HepG2 (cell line): ENCODE data around the gene FCHSD1. TPM values are rescaled to one million over a fixed set of nuclear protein-coding genes. Genes with fewer than 3 reads are reported as not detected.

Experiments
- ARNT ChIP-seq: fragments of 450-650 bp; IDR thresholded peaks from 2 replicates; pipeline ENCODE4 v1.6.1; 2017
- BCL3 ChIP-seq: sonication (generic); formaldehyde crosslinking; IDR thresholded peaks from 2 replicates; pipeline ENCODE4 v1.5.1; 2020; ENCODE audit warnings: mild to moderate bottlenecking, missing genetic modification reagents, moderate library complexity
- CEBPB ChIP-seq: IDR thresholded peaks from 2 replicates; pipeline ENCODE4 v1.6.1; 2011; ENCODE audit warnings: low read depth, low read length, improper control_type of control experiment, borderline replicate concordance
- CTCF ChIP-seq: sonication (generic); formaldehyde crosslinking; IDR thresholded peaks from 2 replicates; pipeline ENCODE4 v1.5.0; 2020; ENCODE audit warnings: mild to moderate bottlenecking, missing genetic modification reagents, moderate library complexity
- FOXO4 ChIP-seq: sonication (generic); formaldehyde crosslinking; conservative IDR thresholded peaks from 2 replicates; pipeline ENCODE4 v1.8.1; 2023; ENCODE audit warnings: missing genetic modification reagents
- HES4 ChIP-seq: sonication (generic); formaldehyde crosslinking; IDR thresholded peaks from 2 replicates; pipeline ENCODE4 v1.9.0; 2021; ENCODE audit warnings: mild to moderate bottlenecking, missing genetic modification reagents, borderline replicate concordance
- HIVEP1 ChIP-seq: sonication (generic); formaldehyde crosslinking; IDR thresholded peaks from 2 replicates; pipeline ENCODE4 v1.4.0; 2020; ENCODE audit warnings: mild to moderate bottlenecking, missing genetic modification reagents
- HNF4G ChIP-seq, 2 experiments: sonication (generic) in 1 of 2; formaldehyde crosslinking in 1 of 2; IDR thresholded peaks; 2 replicates each; pipeline versions ENCODE4 v1.4.0 to v1.6.1; 2011 to 2020; ENCODE audit warnings: borderline replicate concordance in 2 of 2, low read depth in 2 of 2, mild to moderate bottlenecking in 2 of 2, low read length in 1 of 2, missing genetic modification reagents in 1 of 2, moderate library complexity in 1 of 2
- HNRNPL ChIP-seq: fragments of 200-400 bp; formaldehyde crosslinking; IDR thresholded peaks from 2 replicates; pipeline ENCODE4 v1.6.1; 2017; ENCODE audit warnings: mild to moderate bottlenecking, low read depth, low read length
- HOXD1 ChIP-seq: sonication (generic); formaldehyde crosslinking; IDR thresholded peaks from 2 replicates; pipeline ENCODE4 v1.5.0; 2020; ENCODE audit warnings: missing genetic modification reagents
- KLF15 ChIP-seq: sonication (generic); formaldehyde crosslinking; IDR thresholded peaks from 2 replicates; pipeline ENCODE4 v1.8.1; 2023; ENCODE audit warnings: borderline replicate concordance, mild to moderate bottlenecking, inconsistent platforms, missing genetic modification reagents, mixed read lengths
- MIXL1 ChIP-seq: IDR thresholded peaks from 2 replicates; pipeline ENCODE4 v1.6.1; 2016
- MLLT10 ChIP-seq: sonication (generic); formaldehyde crosslinking; IDR thresholded peaks from 2 replicates; pipeline ENCODE4 v1.4.0; 2020; ENCODE audit warnings: missing genetic modification reagents
- NCOR1 ChIP-seq: fragments of 200-600 bp; sonication (generic); IDR thresholded peaks from 2 replicates; pipeline ENCODE4 v1.7.0; 2017; ENCODE audit warnings: antibody characterized with exemption, low read length, borderline replicate concordance
- NONO ChIP-seq, 2 experiments: fragments of 450-650 bp in 1 of 2; sonication (generic) in 1 of 2; formaldehyde crosslinking in 1 of 2; IDR thresholded peaks in 1 of 2; conservative IDR thresholded peaks in 1 of 2; 2 replicates each; pipeline versions ENCODE4 v1.6.1 to v1.8.0; 2017 to 2022; ENCODE audit warnings: mild to moderate bottlenecking in 1 of 2, missing genetic modification reagents in 1 of 2, moderate library complexity in 1 of 2
- TBX3 ChIP-seq: fragments of 450-650 bp; IDR thresholded peaks from 2 replicates; pipeline ENCODE4 v1.6.1; 2017; ENCODE audit warnings: antibody characterized with exemption, mild to moderate bottlenecking, inconsistent platforms, borderline replicate concordance
- THAP8 ChIP-seq: sonication (generic); formaldehyde crosslinking; IDR thresholded peaks from 2 replicates; pipeline ENCODE4 v1.5.1; 2020; ENCODE audit warnings: missing genetic modification reagents, mild to moderate bottlenecking, borderline replicate concordance
- ZBTB43 ChIP-seq: sonication (generic); formaldehyde crosslinking; conservative IDR thresholded peaks from 2 replicates; pipeline ENCODE4 v1.4.0; 2020; ENCODE audit warnings: missing genetic modification reagents
- ZNF138 ChIP-seq: sonication (generic); formaldehyde crosslinking; IDR thresholded peaks from 2 replicates; pipeline ENCODE4 v1.5.0; 2020; ENCODE audit warnings: mild to moderate bottlenecking, low read depth, missing genetic modification reagents
- ZNF263 ChIP-seq: sonication (generic); formaldehyde crosslinking; IDR thresholded peaks from 2 replicates; pipeline ENCODE4 v1.4.0; 2020; ENCODE audit warnings: missing genetic modification reagents
- ZNF367 ChIP-seq: sonication (generic); formaldehyde crosslinking; IDR thresholded peaks from 2 replicates; pipeline ENCODE4 v1.4.0; 2020; ENCODE audit warnings: missing genetic modification reagents, borderline replicate concordance
- ZNF713 ChIP-seq: sonication (generic); formaldehyde crosslinking; IDR thresholded peaks from 2 replicates; pipeline ENCODE4 v1.4.0; 2020; ENCODE audit warnings: mild to moderate bottlenecking, missing genetic modification reagents
- ZNF782 ChIP-seq: sonication (generic); formaldehyde crosslinking; IDR thresholded peaks from 2 replicates; pipeline ENCODE4 v1.4.0; 2020; ENCODE audit warnings: missing genetic modification reagents, mild to moderate bottlenecking, borderline replicate concordance
- ZSCAN21 ChIP-seq: sonication (generic); formaldehyde crosslinking; IDR thresholded peaks from 2 replicates; pipeline ENCODE4 v1.8.0; 2022; ENCODE audit warnings: mild to moderate bottlenecking, missing genetic modification reagents, moderate library complexity, borderline replicate concordance
- polyA plus RNA-seq, 8 experiments: library from polyadenylated mRNA; depleted of rRNA in 3 of 8; stranded (reverse) in 7 of 8; unstranded in 1 of 8; fragments of >200 nt; fragmentation: Illumina TruSeq in 4 of 8; extraction: Trizol in 4 of 8; gene quantifications; 2 replicates each; pipeline versions ENCODE4 v1.2.1 to v1.2.3, GENCODE V29; 2011 to 2016; ENCODE audit warnings: low read depth in 4 of 8, missing spikeins in 1 of 8, mixed read lengths in 1 of 8; ENCODE audit not compliant: insufficient read depth in 1 of 8
- total RNA-seq, 5 experiments: library from RNA; depleted of rRNA; stranded (reverse); fragments of >200 nt; fragmentation: Illumina TruSeq; extraction: Trizol; gene quantifications; 2 replicates each; pipeline ENCODE4 v1.2.3, GENCODE V29; 2016; ENCODE audit warnings: low read depth in 1 of 5

FCHSD1 gene
- total and polyA plus RNA-seq, 2 of the 13 experiments (the other 11 are each of a cell fraction or from before 2014, with no cell fraction given) = 5.5 to 15.4 TPM

GRCh38 chr5:141691867-141692532, 40.8 kb upstream of the FCHSD1 start (continued):
- TF ChIP-seq ZBTB43 (CRISPR knock-in tag) = no peak
- TF ChIP-seq NONO (IDR thresholded peaks at IDR 0.05) = no peak
- peak; percentile 64 for TF ChIP-seq NONO (CRISPR knock-in tag; conservative IDR thresholded peaks at IDR 0.05)
- TF ChIP-seq MLLT10 = no peak
- TF ChIP-seq ZNF138 (CRISPR knock-in tag) = no peak
- no peak for TF ChIP-seq FOXO4 (CRISPR knock-in tag)
- no peak for TF ChIP-seq ARNT
- no peak for TF ChIP-seq HNRNPL
- TF ChIP-seq HOXD1 (CRISPR knock-in tag) = no peak
- no peak for TF ChIP-seq KLF15 (CRISPR knock-in tag)
- TF ChIP-seq BCL3 (CRISPR knock-in tag) = peak; percentile 62; the same call in 1 of the 2 replicates
- no peak for TF ChIP-seq ZNF367 (CRISPR knock-in tag)
- no peak for TF ChIP-seq CEBPB
- TF ChIP-seq ZNF782 (CRISPR knock-in tag) = no peak
- TF ChIP-seq ZSCAN21 (CRISPR knock-in tag) = no peak; the same call in 1 of the 2 replicates
- TF ChIP-seq ZNF263 (CRISPR knock-in tag) = no peak
- no peak for TF ChIP-seq THAP8 (CRISPR knock-in tag)
- TF ChIP-seq TBX3 = no peak
- peak; percentile 99 for TF ChIP-seq CTCF (CRISPR knock-in tag)
- TF ChIP-seq MIXL1 (CRISPR knock-in tag) = no peak
- no peak for TF ChIP-seq ZNF713
- TF ChIP-seq HIVEP1 = no peak
- TF ChIP-seq NCOR1 = no peak
- no peak for TF ChIP-seq HNF4G (IDR thresholded peaks at IDR 0.05; ENCODE audit: borderline replicate concordance, low read depth, low read length)
- no peak for TF ChIP-seq HNF4G (CRISPR knock-in tag; IDR thresholded peaks at IDR 0.05; ENCODE audit: borderline replicate concordance, low read depth)
- TF ChIP-seq HES4 (CRISPR knock-in tag) = no peak
